ENCODE measurements around the gene MYO15A.

MYO15A gene

DNA sequence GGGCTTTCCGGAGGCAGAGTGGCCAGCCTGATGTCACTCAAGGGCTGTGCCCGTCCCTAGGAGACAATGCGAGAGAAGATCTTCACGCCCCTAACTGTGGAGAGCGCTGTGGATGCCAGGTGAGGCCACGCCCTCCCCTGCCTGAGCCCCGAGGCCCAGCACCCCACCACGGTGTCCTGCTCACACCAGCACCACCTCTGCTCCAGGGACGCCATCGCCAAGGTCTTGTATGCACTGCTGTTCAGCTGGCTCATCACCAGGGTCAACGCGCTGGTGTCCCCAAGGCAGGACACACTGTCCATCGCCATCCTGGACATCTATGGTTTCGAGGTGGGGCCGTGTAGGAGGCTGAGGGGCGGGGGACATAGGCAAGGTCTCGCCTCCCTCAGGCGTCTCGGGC is 27.8 kb downstream of the MYO15A start:
- no peak for DNase-seq (ENCODE audit: low read depth)

- no peak for DNase-seq (ENCODE audit: low read depth)
Observed at GRCh38 chr17:18138065-18138749, 29.7 kb downstream of the MYO15A start.

GRCh38 chr17:18139092-18139491 is 30.5 kb downstream of the MYO15A start:
- DNase-seq (ENCODE audit: low read depth) = no peak

DNA sequence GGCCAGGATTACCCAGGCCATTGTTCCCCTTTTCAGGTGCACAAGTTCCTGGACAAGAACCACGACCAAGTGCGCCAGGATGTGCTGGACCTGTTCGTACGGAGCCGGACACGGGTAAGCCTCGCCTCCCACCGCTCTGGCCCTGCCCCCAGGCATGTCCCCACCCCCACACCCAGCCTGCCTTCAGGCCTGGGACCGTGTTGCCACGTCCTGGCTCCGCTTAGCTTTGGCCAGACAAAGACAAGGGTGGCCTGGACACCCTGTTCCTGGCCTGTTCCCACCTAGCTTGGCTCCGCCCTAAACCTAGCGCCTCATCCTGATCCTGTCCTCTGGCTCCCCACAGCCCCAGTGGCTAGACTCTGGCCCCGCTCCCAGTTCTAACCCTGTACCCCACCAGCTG is 30.9 kb downstream of the MYO15A start:
- no peak for DNase-seq (ENCODE audit: low read depth)

- DNase-seq (ENCODE audit: low read depth) = peak; percentile 29
Observed at GRCh38 chr17:18139949-18140348, 31.4 kb downstream of the MYO15A start.

DNA sequence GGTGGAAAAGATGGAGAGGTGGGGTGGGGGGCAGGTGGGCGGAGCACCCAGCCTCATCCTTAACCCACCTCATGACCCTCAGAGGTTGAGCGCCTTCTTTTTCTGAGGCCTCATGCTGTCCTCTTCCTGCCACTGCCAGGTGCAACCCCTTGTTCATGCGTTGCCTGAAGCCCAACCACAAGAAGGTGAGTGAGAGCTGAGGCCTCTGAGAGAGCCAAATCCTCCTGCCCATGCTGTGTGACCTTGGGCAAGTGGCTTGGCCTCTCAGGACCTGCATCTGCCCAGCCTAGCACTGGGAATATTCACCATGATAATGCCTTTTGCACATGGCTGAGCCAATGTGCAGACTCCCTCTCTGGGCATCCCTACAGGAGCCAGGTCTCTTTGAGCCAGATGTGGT is 32.1 kb downstream of the MYO15A start:
- no peak for DNase-seq (ENCODE audit: low read depth)

- peak; percentile 65 for DNase-seq (ENCODE audit: low read depth)
Observed at GRCh38 chr17:18141210-18141803, 32.8 kb downstream of the MYO15A start.

- DNase-seq (ENCODE audit: low read depth) = no peak
Observed at GRCh38 chr17:18142417-18142816, 33.9 kb downstream of the MYO15A start.

DNA sequence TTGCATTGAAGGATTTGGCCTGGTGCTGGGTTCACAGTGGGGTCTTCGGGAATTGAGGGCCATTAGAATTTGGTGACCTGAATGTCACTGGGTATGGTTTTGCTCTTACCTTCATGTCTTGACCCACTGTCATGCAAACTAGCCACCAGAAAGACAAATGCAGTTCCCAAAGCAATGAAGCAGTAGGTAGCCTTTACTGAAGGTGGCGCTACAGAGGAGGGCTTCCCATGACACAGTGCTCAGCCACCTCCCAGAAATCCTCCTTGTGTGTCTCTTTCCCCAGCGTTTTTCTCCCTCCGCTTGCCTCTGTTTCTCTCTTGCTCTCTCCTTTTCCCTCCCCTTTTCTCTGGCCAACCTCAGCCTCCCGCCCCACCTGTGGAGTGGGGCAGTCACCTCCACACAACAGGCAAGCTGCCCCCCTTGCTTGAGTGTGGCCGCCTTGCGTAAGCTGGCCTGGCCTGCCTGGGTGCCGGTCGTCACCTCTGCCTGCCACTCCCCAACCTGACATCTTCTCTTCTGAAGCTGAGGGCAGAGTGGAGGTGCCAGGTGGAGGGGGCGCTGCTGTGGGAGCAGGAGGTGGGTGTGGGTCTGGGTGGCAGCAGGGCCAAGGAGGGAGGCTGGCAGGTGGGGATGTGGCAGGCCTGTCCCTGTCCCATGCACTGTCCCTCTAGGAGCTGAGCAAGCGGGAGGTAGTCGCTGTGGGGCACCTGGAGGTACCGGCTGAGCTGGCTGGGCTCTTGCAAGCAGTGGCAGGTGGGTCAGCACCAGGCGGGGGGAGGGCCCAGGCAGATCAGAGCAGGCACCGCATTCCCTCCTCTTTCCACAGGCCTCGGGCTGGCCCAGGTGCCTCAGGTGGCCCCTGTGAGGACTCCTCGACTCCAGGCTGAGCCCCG is 34.7 kb downstream of the MYO15A start:
- DNase-seq (ENCODE audit: low read depth) = peak; percentile 26

GRCh38 chr17:18144261-18144660 is 35.7 kb downstream of the MYO15A start:
- DNase-seq (ENCODE audit: low read depth) = no peak

DNA sequence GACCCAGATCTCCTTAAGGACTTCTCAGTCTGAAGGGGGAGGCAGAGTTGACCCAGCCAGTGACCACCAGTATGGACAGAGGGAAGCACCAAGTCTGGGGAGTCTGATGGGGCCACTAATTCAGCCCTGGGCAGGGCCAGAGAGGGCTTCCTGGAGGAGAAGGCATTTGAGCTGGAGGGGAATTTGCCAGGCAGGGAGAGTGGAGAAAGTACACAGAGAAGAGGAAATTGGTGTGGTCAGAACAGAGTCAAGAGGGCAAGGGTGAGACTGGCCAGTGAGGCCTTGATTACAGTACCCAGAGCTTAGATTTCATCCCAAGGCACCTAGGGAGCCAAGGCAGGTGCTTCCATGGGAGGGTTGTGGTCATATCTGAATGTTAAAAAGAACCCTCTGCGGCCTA is 36.3 kb downstream of the MYO15A start:
- DNase-seq (ENCODE audit: low read depth) = no peak

GRCh38 chr17:18145811-18146210 is 37.3 kb downstream of the MYO15A start:
- DNase-seq (ENCODE audit: low read depth) = no peak

DNA sequence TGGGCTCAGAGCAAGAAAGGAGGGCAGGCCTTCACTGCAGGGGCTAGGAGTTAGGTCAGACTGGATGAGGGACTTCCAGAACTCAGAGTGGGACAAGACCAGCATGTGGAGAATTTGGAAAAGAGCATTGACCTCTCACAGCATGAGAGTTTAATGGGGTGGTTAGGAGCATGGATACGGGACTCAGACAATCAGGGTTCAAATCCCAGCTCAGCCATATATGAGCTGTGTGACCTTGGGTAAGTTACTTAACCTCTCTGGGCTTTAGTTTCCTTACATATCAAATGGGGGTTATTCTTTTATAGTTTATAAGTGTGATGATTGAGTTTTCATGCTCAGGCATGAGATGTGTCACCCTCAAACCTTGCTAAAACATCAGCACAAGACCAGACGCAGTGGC is 37.7 kb downstream of the MYO15A start:
- DNase-seq (ENCODE audit: low read depth) = no peak

- DNase-seq (ENCODE audit: low read depth) = no peak
Observed at GRCh38 chr17:18146980-18147379, 38.4 kb downstream of the MYO15A start.

- no peak for DNase-seq (ENCODE audit: low read depth)
Observed at GRCh38 chr17:18148586-18148985, 40.0 kb downstream of the MYO15A start.

DNA sequence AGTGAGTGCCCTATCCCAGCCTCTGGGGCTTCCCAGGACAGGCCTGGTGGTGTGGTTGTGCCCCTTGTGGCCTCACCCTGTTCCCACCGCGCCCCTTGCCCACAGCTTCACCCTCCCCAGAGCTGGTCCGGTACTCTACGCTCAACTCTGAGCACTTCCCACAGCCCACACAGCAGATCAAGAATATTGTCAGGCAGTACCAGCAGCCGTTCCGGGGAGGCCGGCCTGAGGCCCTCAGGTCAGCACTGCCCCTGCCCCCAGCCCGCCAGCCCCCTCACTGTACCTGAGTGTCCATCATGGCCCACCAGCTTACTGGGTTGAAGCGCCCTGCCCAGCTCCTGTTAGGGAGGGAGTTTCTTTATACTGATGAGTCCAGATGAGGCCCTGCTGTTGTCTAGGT is 42.7 kb downstream of the MYO15A start:
- no peak for DNase-seq (ENCODE audit: low read depth)

DNA sequence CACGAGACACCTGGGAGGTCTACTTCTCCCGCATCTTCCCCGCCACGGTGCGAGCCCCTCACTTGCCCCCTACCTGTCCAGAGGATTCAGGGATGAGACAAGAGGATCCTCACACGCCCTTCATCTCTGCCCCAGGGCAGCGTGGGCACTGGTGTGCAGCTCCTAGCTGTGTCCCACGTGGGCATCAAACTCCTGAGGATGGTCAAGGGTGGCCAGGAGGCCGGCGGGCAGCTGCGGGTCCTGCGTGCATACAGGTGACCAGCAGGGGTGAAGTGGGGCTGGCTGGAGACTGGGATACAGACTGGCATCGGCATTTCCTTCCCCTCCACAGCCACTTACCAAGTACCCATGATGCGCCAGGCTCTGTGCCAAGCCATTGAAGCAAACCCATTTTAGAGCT is 46.6 kb downstream of the MYO15A start:
- DNase-seq (ENCODE audit: low read depth) = no peak

DNA sequence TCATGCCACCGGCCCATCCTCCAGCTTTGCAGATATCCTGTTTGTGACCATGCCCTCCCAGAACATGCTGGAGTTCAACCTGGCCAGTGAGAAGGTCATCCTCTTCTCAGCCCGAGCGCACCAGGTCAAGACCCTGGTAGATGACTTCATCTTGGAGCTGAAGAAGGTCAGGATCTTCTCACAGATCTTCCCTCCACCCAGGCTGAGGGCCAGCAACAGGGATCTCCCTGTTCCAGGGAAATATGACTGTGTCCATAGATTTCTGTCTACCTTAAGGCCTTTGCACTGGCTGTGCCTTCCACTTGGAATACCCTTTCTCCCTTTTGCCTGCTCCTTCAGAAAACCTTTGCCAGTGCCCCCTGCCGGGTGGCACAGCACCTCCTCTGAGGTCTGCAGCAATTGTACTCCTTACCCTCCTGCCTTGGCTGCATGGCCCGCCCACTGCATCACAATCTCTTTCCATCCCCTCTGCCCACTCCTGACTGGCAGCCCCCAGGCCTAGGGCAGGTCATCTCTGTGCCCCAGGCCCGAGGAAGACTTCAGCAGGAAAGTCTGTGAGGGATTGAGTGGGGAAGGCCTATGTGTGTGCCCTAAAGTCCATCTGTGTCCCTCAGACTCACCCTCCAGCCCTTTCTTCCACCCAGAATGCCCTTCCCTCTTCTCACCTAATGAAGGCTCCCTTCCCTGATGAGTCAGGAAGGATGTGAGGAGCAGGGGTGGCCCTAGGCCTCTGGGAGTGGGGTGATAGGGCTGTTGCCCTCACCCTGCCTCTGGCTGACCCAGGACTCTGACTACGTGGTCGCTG is 47.8 kb downstream of the MYO15A start:
- no peak for DNase-seq (ENCODE audit: low read depth)

- no peak for DNase-seq (ENCODE audit: low read depth)
Observed at GRCh38 chr17:18156976-18157280, 48.4 kb downstream of the MYO15A start.

DNA sequence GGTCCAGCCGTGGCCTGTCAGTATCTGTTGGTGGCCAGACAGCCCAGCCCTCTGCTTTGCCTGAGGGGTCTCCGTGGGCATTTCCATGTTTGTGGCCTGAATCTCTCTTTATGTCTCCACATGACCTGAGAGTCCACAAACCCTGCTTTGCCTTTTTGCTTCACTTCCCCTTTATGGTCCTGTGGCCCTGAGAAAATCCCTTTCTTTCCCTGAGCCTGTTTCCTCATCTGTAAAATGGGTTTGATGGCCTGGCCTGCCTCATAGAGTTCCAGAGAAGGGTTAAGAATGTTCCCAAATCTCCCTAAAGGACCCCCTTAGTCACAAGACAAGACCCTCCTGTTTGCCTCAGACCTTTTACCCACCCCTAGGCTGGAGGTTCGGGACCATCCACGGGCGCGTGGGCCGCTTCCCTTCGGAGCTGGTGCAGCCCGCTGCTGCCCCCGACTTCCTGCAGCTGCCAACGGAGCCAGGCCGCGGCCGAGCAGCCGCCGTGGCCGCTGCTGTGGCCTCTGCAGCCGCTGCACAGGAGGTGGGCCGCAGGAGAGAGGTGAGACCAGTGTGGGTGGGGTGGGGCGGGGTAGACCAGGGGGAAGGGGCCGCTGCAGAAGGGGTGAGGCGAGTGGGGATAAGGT is 48.9 kb downstream of the MYO15A start:
- DNase-seq (ENCODE audit: low read depth) = no peak

DNA sequence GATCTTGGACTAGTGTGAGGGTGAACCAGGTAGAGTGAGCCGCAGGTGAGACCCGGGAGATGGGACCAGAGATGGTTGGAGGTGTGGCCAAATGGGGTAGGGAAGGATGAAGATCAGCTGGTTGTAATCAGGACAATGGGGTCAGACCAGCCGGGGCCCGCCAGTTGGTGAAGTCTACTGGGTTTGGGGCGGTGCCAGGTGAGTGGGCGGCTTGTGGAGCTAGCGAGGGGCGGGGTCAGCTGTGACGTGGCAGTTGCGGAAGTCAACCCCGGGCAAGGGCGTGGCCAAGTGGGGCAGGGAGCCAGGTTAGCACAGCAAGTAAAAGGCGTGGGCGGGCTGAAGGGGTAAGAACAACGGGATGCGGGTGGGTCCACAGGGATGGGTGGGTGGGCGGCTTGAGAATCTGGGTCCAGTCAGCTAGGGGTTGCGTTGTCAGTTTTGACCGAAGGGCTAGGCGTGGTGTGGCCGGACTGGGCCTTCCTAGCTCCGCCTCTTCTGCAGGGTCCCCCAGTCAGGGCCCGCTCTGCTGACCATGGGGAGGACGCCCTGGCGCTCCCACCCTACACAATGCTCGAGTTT is 49.6 kb downstream of the MYO15A start:
- DNase-seq (ENCODE audit: low read depth) = peak; percentile 80

Data from EH (cell line).